BJ (cell line): Measurements from ENCODE around the gene CXCR3. TPM values are rescaled to one million over a fixed set of nuclear protein-coding genes. Genes with fewer than 3 reads are reported as not detected.

Source experiments
- CTCF ChIA-PET: fragments of 350-600 bp; formaldehyde crosslinking; extraction: SDS; loops from one replicate; lab custom pipeline; 2021; ENCODE audit warnings: antibody characterized with exemption, inconsistent platforms; lab: Yijun Ruan, JAX
- POLR2A ChIA-PET: fragments of 300-600 bp; sonication (Branson Sonifier 250); formaldehyde crosslinking; extraction: SDS; loops from one replicate; lab custom pipeline; 2021; ENCODE audit warnings: antibody characterized with exemption; lab: Charles Lee
- DNase-seq: peaks from one replicate; pipeline ENCODE4 v3.0.0-alpha.2; 2011; ENCODE audit warnings: low read depth
- H3K27me3 ChIP-seq: 2 replicates; pipeline ENCODE4 v1.6.0; 2011; ENCODE audit warnings: low read length; ENCODE audit not compliant: control insufficient read depth, insufficient read depth
- H3K36me3 ChIP-seq: 2 replicates; pipeline ENCODE4 v1.5.1; 2011; ENCODE audit warnings: low read length; ENCODE audit not compliant: control insufficient read depth, insufficient read depth
- H3K4me3 ChIP-seq: 2 replicates; pipeline ENCODE4 v1.5.1; 2011; ENCODE audit warnings: low read depth, mild to moderate bottlenecking, control low read depth, low read length
- CTCF ChIP-seq: IDR thresholded peaks from 2 replicates; pipeline ENCODE4 v1.5.1; 2011; ENCODE audit warnings: low read depth, mild to moderate bottlenecking, control low read depth, inconsistent platforms, low read length, moderate library complexity; ENCODE audit not compliant: insufficient read depth
- polyA minus RNA-seq: library from RNA; depleted of rRNA, polyadenylated mRNA; stranded (reverse); fragments of >200 nt; gene quantifications from 2 replicates; pipeline ENCODE4 v1.2.3, GENCODE V29; 2011; rRNA and poly(A)+ RNA removed
- polyA plus RNA-seq: library from polyadenylated mRNA; depleted of rRNA; stranded (reverse); fragments of >200 nt; gene quantifications from 2 replicates; pipeline ENCODE4 v1.2.3, GENCODE V29; 2011; rRNA removed

The CXCR3 gene
- polyA plus RNA-seq (not detected in 2 replicates), polyA minus RNA-seq (not detected in 2 replicates)

- ChIA-PET POLR2A (no interaction called here), CTCF (no interaction called here)
- Histone ChIP-seq H3K36me3 (peaks cover 6% of the 10 kb centered on the region), H3K27me3 (no peaks in the 10 kb centered on the region), H3K4me3 (no peak within 1 kb of the TSS)
- no peak for DNase-seq
- no peak for TF ChIP-seq CTCF
These were observed at the start of gene CXCR3 for GRCh38 chrX:71618303-71618721. Gene CXCR3 (minus strand): TSS chrX:71618511. CDS start chrX:71618449, 62 bp downstream.

- Histone ChIP-seq H3K36me3 (no peaks in the 10 kb centered on the region), H3K4me3 (no peak within 1 kb of the TSS), H3K27me3 (no peaks in the 10 kb centered on the region)
- no peak for DNase-seq
- ChIA-PET CTCF (interaction anchor here (0.8 kb wide), 1 partner anchor 15 kb away, joined by 3 read pairs; no protein-coding TSS in a partner anchor), POLR2A (no interaction called here)
- TF ChIP-seq CTCF = no peak
These were observed 49.3 kb upstream of the CXCR3 start, which contains the start of gene LOC101059915 for GRCh38 chrX:71667328-71668247. Gene LOC101059915 (plus strand): TSS chrX:71667546.

GRCh38 chrX:71666240-71667223 is 48.2 kb upstream of the CXCR3 start:
- Histone ChIP-seq H3K4me3 (no peak overlapping the region), H3K36me3 (no peaks in the 10 kb centered on the region), H3K27me3 (no peaks in the 10 kb centered on the region)
- ChIA-PET CTCF (interaction anchor here (0.8 kb wide), 1 partner anchor 14 kb away, joined by 3 read pairs; no protein-coding TSS in a partner anchor), POLR2A (no interaction called here)
- no peak for TF ChIP-seq CTCF
- no peak for DNase-seq

GRCh38 chrX:71665747-71666146 is 47.4 kb upstream of the CXCR3 start:
- H3K27me3 ChIP-seq = no peaks in the 10 kb centered on the region
- no peak for DNase-seq
- H3K36me3 ChIP-seq = no peaks in the 10 kb centered on the region
- no peak overlapping the region for H3K4me3 ChIP-seq
- ChIA-PET POLR2A (no interaction called here), CTCF (no interaction called here)
- no peak for TF ChIP-seq CTCF
